IPS-18c (cell line): Measurements from ENCODE around the gene RABGAP1L.
"Not testable (repeated sequence)": the region's sequence is repeated elsewhere in the genome, so short reads cannot be mapped to it uniquely, and the experiment has no call there.

Source experiments
- H3K4me3 ChIP-seq: 2 replicates; pipeline ENCODE4 v1.7.0; 2013; ENCODE audit warnings: low read depth, mild to moderate bottlenecking, low read length, moderate library complexity; ENCODE audit not compliant: insufficient read depth
- H3K9me3 ChIP-seq: one replicate; pipeline ENCODE4 v1.6.1; 2013; ENCODE audit warnings: mild to moderate bottlenecking, low read length, moderate library complexity; ENCODE audit not compliant: control insufficient read depth, insufficient read depth

Gene RABGAP1L

DNA sequence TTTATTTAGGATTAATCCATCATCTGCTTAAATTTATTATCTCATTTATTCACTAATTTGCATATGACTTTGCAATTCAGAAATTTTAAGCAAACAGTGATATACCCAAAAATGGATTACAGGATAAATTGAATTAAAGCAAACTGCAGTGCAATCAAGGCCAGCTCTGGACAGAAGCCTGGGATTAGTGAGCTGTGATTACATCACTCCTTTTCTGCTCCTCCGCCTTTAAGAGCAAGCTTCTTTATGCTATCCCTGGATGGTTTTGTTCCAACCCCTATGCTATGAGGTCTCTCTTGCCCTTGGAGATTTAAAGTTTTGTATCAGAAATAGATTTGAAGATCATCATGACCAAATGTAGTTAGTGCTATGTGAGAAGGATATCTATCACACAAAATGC is 321.0 kb downstream of the RABGAP1L start:
- no peak overlapping the region for H3K4me3 ChIP-seq
- H3K9me3 ChIP-seq: no peaks in the 10 kb centered on the region

DNA sequence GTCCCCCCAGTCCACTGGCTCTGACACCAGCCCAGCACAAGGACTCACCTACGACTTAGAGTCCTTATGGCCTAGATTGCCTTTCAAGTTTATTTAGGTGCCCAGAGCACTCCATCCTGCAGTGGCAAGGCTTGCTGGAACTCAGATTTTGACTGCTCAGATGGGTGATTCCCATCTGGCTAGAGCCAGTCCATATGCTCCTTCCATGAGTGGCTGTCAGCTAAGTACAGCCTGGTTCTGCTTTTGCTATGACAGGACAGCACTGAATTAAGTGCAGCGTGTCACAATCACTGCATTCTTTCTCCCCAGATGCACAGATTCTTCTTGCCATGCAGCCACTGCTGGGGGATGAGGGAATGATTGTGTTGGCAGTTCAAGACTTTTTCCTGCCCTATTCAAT is 332.3 kb downstream of the RABGAP1L start:
- Histone ChIP-seq H3K4me3 (no peak overlapping the region), H3K9me3 (no peaks in the 10 kb centered on the region)

DNA sequence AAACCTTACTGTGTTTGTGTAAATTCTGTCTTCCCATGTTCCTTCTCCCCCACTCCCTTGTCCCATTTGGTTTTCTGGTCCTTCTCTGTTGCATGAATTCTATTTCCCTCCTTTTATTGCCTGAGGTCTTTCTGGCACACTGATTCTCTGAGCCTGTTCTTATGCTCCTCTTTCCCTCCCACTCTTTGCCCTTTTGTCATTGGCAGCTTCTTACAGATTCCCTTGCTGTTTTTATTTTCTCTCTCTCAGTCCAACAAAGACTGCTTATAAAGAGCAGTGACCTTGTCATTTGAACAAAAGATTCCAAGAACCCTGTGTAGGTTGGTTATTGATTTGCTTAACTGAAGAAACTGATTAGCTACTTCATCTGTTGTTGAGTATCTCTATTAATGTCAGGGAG is 338.2 kb downstream of the RABGAP1L start:
- no peak overlapping the region for H3K4me3 ChIP-seq
- H3K9me3 ChIP-seq: peaks cover 4% of the 10 kb centered on the region

DNA sequence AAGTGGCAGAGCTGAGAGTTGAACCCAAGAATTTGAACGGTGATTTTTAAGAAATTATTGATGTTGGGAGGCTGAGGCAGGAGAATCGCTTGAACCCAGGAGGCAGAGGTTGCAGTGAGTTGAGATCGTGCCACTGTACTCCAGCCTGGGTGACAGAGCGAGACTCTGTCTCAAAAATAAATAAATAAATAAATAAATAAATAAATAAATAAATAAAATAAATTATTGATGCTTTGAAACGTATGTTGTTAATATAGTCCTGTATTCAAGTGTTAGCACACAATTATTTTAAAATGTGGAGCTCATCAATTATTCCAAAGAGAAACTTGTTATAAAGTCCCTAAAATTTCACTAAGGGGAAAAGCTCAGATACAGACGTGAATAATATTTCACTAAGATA is 357.4 kb downstream of the RABGAP1L start:
- not testable (repeated sequence) for H3K4me3 ChIP-seq, H3K9me3 ChIP-seq

DNA sequence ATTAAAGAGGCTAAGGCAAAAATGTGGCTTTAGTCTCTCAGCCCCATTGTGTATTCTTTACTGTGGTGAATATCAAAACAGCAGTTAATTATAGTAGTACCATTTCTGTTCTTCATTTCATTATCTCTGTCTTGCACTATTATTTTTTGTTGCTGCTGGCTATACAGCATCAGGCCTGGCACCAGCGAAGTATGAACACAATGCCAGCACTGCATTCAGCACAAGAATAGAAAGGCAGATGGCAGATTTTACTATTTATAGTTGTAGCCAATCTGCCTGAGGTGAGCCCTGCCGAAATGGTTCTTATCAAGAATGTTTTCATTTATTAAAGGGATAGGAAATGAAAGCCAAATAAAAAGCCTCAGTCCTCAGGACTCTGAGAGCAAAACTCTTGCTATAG is 360.5 kb downstream of the RABGAP1L start:
- no peaks in the 10 kb centered on the region for H3K9me3 ChIP-seq
- H3K4me3 ChIP-seq: no peak overlapping the region

GRCh38 chr1:174531751-174532150 is 372.4 kb downstream of the RABGAP1L start:
- Histone ChIP-seq H3K9me3 (no peaks in the 10 kb centered on the region), H3K4me3 (no peak overlapping the region)

DNA sequence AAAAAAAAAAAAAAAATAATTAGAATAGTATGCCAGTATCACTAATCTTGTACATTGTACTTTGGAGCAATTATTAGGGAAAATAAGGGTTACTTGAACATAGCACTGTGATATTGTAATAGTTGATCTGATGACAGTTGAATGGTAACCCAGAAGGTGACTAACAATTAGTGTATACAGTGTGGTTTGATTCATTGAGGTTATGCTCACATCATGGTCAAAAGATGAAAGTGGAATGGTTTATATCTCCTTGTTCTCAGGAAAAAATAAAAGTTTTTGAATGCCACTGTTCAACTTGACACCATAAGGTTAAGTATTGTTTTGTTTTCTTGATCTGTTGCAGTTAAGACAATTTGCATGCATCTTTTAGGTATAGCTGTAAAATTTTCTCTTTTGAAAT is 375.5 kb downstream of the RABGAP1L start:
- no peak overlapping the region for H3K4me3 ChIP-seq
- H3K9me3 ChIP-seq: no peaks in the 10 kb centered on the region

- Histone ChIP-seq H3K9me3 (no peaks in the 10 kb centered on the region), H3K4me3 (no peak overlapping the region)
Observed at GRCh38 chr1:174535207-174535606, 375.9 kb downstream of the RABGAP1L start.

DNA sequence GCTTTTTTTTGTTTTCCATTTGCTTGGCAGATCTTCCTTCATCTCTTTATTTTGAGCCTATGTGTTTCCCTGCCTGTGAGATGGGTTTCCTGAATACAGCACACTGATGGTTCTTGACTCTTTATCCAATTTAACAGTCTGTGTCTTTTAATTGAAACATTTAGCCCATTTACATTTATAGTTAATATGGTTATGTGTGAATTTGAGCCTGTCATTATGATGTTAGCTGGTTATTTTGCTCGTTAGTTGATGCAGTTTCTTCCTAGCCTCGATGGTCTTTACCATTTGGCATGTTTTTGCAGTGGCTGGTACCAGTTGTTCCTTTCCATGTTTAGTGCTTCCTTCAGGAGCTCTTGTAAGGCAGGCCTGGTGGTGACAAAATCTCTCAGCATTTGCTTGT is 384.1 kb downstream of the RABGAP1L start:
- not testable (repeated sequence) for H3K9me3 ChIP-seq, H3K4me3 ChIP-seq

GRCh38 chr1:174550296-174550695 is 391.0 kb downstream of the RABGAP1L start:
- Histone ChIP-seq H3K9me3 (peaks cover 2% of the 10 kb centered on the region), H3K4me3 (no peak overlapping the region)

DNA sequence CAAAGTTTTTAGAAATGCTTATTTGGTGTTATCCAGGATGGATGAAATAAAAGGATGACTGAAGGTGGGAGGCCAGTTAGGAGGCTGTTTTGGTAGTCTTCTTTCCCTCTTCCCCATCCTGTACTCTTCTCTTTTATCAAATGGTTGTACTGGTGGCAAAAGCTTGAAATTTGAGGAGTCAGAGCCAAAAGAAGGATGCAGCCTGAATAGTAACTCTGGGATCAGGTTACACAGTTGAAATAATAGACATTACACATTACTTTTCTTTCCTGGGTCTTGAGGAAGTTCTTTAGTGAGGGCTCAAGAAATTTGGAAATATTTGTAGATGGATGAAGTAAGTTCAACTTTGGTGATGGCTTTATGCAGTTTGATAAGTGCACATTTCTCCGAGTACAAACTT is 397.1 kb downstream of the RABGAP1L start:
- Histone ChIP-seq H3K9me3 (peaks cover 2% of the 10 kb centered on the region), H3K4me3 (no peak overlapping the region)

DNA sequence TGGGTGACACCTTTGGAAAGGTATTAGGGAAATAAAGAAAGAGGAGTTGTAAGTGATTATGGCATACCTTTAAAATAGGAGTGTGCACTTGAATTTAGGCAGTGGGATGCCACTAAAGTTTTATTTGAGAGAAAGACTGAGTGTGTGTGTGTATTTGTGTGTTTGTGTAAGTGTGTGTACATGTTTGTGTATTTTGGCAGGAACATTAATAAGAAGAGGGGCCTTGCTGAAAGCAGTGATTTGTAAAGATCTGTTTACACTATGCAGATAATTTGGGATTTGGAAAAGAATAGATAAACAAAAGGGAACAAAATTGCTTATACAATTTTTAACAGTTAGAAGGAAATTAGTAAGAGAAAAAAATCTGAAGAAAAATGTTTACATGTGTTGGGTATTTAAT is 409.2 kb downstream of the RABGAP1L start:
- no peaks in the 10 kb centered on the region for H3K9me3 ChIP-seq
- no peak overlapping the region for H3K4me3 ChIP-seq

- H3K9me3 ChIP-seq: no peaks in the 10 kb centered on the region
- no peak overlapping the region for H3K4me3 ChIP-seq
Observed at GRCh38 chr1:174569240-174569639, 409.9 kb downstream of the RABGAP1L start.

DNA sequence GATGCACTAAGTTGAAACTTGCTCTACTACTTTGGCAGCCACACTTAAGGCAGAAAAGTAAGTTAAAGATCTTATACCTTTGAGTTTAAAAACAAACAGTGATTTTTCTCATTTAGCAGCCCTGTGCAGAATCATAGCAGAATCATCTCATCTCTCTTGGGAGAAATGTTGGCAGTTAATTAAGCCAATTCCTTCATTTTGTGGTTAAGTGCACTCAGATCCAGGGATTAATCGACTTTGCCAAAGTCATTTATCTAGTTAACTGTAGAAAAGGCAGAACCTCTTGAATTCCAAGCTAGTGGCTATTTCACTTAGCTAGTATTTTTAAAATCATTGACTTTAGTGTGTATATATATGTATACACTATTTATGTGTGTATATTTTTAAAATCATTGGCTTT is 413.5 kb downstream of the RABGAP1L start:
- Histone ChIP-seq H3K9me3 (no peaks in the 10 kb centered on the region), H3K4me3 (no peak overlapping the region)

DNA sequence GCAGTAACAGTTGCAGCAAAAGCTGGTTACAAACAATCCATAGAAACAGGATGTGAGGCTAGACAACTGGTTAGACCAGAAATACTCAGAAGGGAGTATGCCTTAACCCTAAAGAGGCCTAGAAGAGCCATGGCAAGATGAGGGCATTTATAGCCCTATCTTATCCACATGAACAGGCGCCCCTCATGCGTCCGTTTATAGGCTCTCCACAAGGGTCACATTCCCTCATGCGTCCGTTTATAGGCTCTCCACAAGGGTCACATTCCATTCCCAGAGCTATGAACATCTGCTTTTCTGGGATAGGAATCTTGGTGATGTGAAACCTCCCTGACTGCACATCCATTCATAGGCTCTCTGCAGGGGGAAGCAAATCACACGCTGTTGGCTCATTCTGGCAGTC is 416.8 kb downstream of the RABGAP1L start:
- not testable (repeated sequence) for H3K9me3 ChIP-seq, H3K4me3 ChIP-seq

- Histone ChIP-seq H3K4me3 (no peak overlapping the region), H3K9me3 (no peaks in the 10 kb centered on the region)
Observed at GRCh38 chr1:174577681-174578080, 418.4 kb downstream of the RABGAP1L start.

GRCh38 chr1:174580801-174581200 is 421.5 kb downstream of the RABGAP1L start:
- Histone ChIP-seq H3K9me3 (no peaks in the 10 kb centered on the region), H3K4me3 (no peak overlapping the region)

DNA sequence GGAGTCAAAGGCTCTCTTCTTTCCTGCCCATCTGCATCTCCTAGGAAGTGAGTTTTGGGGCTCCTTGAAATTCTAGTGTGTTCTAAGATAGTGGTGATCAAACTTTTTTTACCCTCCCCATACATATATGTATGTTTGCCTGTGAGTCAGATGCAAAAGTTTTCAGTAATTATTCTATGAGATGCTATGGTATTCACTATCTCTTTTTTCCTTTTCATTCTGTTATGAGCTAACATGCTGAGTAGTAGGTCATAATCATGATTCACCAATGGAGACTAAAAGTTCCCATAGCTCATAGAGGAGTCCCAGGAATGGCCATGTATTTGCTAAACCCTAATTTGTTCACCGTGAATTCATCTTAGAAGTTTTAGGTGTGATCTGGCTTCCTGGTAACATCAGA is 424.0 kb downstream of the RABGAP1L start:
- no peak overlapping the region for H3K4me3 ChIP-seq
- no peaks in the 10 kb centered on the region for H3K9me3 ChIP-seq

- Histone ChIP-seq H3K9me3 (no peaks in the 10 kb centered on the region), H3K4me3 (no peak overlapping the region)
Observed at GRCh38 chr1:174584071-174584470, 424.8 kb downstream of the RABGAP1L start.

- not testable (repeated sequence) for H3K9me3 ChIP-seq, H3K4me3 ChIP-seq
Observed at GRCh38 chr1:174588618-174589017, 429.3 kb downstream of the RABGAP1L start.
